Non-pigmented ciliary epithelial cell (primary cell): ENCODE measurements around the gene AHCTF1.

Experiments used
- DNase-seq: peaks from one replicate; pipeline ENCODE4 v3.0.0-alpha.2; 2010; ENCODE audit warnings: low read depth

The AHCTF1 gene, protein sequence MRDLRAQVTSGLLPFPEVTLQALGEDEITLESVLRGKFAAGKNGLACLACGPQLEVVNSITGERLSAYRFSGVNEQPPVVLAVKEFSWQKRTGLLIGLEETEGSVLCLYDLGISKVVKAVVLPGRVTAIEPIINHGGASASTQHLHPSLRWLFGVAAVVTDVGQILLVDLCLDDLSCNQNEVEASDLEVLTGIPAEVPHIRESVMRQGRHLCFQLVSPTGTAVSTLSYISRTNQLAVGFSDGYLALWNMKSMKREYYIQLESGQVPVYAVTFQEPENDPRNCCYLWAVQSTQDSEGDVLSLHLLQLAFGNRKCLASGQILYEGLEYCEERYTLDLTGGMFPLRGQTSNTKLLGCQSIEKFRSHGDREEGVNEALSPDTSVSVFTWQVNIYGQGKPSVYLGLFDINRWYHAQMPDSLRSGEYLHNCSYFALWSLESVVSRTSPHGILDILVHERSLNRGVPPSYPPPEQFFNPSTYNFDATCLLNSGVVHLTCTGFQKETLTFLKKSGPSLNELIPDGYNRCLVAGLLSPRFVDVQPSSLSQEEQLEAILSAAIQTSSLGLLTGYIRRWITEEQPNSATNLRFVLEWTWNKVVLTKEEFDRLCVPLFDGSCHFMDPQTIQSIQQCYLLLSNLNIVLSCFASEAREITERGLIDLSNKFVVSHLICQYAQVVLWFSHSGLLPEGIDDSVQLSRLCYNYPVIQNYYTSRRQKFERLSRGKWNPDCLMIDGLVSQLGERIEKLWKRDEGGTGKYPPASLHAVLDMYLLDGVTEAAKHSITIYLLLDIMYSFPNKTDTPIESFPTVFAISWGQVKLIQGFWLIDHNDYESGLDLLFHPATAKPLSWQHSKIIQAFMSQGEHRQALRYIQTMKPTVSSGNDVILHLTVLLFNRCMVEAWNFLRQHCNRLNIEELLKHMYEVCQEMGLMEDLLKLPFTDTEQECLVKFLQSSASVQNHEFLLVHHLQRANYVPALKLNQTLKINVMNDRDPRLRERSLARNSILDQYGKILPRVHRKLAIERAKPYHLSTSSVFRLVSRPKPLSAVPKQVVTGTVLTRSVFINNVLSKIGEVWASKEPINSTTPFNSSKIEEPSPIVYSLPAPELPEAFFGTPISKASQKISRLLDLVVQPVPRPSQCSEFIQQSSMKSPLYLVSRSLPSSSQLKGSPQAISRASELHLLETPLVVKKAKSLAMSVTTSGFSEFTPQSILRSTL (N-terminal part only)

DNA sequence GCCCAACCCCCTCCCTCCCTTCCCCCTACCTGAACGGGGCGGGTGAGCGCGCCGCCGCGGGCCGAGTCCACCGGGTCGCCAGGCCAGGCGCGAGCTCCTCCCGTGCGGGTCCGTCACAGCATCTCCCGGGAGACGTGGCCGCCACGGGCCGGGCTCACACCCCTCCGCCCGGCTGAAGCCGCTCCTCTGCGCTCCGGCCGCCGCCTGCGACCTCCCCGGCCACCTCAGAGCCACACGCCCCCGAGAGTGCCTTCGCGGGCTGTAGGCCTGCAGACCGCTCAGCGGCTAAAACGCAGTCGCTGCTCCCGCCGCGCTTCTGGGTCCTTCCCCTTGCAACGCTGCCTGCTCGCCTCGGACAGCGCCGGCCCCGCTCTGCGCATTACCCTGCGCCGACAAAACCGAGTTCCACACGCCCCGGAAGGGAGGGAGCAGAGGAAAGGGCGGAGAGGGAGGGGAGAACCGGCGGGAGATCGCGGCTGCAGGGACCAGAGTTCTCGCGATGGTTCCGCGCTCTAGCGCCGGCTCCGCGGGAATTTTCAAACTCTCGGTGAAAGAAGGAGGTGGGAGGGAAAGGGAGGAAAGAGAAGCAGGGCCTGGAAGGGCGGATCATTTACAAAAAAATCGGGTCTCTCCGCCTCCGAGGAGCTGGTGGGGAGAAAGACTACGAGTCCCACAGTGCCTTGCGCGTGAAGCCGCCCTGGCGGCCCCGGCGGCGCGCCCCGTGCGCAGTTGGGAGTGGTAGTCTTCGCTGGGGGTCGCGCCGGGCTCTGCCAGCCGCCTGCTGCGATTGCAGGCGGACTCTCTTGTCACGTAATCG, at the start of gene AHCTF1:
TSS of gene AHCTF1 (minus strand) at position 400 of the 817 bp plus-strand sequence. CDS start 13,578 bp downstream, outside the sequence.
- peak; percentile 89 for DNase-seq

DNA sequence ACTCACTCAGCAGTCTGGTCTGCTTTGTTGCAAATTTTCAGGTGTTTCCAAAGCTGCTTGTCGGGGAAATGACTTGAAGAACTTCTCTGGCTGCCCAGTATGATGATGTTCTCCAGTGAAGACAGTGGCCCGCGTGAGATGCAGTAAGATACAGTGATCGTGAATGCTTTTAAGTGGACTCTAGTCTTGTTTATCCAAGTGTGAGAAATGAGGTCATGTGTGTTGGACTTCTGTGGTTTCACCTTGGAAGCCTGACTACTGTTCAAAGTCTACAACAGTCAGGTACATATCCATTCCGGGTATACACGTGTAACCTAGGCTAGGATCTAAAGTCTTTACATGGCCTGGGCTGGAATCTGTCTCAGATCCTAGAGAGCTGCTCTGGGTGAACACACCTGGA, 47.0 kb upstream of the AHCTF1 start:
- no peak for DNase-seq

DNA sequence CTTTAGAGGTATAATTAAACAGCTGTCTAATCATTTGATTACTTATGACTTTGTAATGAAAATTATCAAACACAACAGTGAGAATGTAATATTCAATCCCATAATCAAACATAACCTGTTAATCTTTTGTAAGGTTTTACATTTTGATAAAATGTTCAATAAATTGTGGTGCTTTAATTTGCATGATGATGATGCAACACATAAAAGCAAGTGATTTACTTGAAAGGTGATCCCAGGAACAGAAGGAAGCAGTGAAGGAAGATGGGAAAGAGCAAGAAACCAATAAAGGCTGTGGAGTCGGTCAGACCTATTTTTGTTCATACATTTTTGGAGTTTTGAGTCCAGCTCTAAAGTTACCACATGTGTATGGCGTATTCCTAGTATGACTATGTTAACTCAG, 46.5 kb upstream of the AHCTF1 start:
- DNase-seq: no peak

DNA sequence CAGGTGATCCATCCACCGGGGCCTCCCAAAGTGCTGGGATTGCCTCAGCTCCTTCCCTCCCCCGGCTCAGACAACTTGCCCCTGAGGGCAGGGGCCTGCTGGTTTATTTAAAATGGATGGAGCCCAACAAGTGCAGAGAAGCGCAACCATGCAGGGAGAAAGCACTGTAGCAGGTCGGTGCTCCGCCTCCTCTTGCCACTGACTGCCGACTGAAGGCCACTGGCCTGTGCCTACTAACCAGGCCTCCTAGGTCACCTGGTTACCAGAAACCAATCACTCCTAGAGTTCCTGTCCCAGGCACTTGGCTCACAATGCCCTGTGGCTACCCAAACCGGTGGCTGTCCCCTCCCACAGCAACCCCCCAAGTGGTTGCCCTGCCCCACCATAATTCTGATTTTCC, 40.2 kb upstream of the AHCTF1 start:
- DNase-seq: no peak

DNA sequence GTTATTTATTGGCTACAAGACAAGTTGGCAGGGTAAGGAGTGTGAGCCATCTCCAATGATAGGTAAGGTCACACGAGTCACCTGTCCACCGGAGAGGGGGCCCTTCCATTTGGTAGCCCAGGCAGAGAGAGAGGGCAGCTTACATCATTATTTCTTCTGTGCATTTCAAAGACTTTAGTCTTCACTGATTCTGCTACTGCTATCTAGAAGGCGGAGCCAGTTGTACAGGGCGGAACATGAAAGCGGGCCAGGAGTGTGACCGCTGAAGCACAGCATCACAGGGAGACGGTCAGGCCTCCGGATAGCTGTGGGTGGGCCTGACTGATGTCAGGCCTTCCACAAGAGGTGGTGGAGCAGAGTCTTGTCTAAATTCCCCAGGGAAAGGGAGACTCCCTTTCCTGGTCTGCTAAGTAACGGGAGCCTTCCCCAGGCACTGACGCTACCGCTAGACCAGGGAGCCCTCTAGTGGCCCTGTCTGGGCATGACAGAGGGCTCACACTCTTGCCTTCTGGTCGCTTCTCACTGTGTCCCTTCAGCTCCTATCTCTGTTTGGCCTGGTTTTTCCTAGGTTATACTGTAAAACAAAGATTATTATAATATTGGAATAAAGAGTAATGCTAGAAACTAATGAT, 39.5 kb upstream of the AHCTF1 start:
- DNase-seq: no peak

DNA sequence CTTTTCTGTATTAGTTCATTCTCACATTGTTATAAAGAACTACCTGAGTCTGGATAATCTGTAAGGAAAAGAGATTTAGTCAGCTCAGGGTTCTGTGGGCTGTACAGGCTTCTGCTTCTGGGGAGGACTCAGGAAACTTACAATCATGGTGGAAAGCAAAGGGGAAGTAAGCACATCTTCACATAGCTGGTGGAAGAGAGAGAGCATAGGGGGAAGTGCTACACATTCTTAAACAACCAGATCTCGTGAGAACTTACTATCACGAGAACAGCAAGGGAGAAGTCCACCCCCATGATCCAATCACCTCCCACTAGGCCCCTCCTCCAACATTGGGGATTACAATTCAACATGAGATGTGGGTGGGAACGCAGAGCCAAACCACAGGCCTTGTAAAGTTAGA, 37.9 kb upstream of the AHCTF1 start:
- DNase-seq: no peak

DNA sequence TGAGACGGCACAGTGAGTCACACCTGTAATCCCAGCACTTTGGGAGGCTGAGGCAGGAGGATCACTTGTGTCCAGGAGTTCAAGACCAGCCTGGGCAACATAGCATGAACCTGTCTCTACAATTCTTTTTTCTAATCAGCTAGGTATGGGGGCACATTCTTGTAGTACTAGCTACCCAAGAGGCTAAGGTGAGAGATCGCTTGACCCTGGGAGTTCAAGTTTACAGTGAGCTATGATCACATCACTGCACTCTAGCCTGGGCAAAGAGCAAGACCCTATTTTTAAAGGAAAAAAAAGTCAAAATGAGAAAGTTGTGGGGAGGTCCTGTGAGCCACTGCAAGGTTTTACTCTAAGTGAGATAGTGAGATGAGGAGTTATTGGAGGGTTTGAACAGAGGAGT, 34.8 kb upstream of the AHCTF1 start:
- no peak for DNase-seq

DNA sequence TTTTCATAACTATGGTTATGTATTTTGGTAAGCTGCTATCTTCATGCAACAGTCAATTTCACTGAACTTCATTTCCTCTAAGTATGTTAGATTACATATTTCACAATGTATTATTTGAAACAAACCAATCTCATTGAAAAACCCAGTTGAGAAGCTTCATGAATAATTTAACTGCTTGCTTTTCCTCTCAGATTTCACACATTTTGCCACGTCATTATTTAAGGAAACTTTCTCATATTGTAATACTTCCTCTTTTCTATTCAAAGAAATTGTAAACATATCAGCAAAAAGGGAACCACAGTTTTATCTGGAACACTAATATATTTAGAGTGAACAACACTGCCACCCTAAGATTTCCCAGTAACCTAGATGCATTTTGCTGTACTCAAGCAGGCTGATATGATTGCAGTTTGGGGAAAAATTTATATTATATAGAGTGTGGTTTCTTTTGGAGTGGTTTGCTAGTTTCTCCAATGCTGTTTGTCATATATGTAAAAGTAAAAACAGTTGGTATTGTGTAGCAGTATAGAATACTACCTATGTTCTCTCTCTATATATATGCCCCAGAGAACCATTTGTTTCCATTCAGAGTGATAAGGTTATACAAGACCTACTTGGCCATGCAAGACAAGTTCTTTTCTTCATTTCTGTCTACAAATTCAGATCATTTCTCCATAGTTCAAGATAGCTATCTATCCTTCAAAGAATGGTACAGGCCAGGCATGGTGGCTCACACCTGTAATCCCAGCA, 28.4 kb upstream of the AHCTF1 start:
- DNase-seq: no peak

DNA sequence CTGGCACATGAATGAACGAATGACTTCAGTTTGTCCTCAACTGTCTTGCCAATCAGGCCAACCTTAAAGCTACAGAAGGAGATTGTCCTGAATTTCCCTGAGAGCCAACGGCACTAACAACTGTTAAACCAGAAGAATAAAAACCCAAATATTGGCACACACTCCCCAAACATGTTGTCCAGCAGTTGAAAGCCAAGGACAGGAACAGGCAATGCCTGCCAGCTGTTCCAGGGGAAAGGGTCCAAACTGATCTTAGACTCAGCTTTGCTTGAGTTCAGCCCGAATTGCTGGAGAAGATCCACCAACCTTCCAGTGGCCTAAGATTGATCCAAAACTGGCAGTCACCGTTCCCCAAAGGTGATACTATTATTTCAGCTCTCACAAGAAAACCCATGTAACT, 22.4 kb upstream of the AHCTF1 start:
- no peak for DNase-seq

DNA sequence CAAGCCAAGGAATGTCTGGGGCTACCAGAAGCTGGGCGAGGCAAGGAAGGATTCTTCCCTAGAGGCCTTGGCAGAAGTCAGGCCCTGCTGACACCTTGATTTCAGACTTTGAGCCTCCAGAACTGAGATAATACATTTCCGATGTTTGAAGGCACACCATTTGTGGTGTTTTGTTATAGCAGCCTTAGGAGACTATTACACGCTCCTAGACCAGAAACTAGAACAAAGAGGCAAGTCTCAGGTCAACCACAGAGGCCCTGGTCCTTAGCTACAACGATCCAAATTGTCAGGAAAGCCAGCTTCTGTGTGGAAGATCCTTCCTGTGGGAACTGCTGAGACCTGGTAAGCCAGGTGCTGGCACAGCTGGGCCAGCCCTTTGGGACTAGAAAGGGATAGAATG, 19.7 kb upstream of the AHCTF1 start:
- DNase-seq: no peak

DNA sequence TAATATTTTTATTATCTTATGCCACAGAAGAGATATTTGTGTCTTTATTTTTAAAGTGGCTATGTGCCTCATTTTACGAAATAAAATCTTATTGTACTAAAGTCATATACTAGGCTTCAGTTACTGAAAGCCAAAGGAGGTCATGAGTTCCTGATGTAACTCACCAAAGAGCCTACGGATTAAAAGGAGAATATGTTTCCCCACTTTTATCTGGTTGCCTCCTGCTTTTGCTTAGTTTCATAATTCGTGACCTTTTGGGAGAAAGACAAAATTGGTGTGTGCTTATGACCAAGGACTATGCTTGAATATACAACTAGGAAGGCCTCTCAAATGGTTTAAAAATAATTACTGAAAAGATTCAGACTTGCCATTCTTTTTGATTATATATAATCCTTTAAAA, 18.2 kb upstream of the AHCTF1 start:
- DNase-seq: no peak

DNA sequence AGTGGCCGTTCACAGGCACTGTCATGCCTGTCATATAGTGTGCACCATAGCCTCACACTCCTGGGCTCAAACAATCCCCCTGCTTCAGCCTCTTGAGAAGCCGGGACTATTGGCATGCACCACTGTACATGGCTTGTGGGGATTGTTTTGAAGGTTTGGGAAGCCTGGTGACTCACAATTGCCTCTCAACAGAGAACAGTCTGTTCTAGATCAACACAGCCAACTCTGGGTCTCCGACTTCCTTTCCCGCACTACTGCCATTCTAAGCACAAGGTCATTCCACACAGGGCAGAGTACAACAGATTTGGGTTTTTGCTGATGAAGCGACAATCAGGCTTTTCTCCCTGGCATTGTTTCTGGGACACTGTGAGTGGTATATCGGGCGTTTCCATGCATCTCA, 15.5 kb upstream of the AHCTF1 start:
- DNase-seq: peak; percentile 65

DNA sequence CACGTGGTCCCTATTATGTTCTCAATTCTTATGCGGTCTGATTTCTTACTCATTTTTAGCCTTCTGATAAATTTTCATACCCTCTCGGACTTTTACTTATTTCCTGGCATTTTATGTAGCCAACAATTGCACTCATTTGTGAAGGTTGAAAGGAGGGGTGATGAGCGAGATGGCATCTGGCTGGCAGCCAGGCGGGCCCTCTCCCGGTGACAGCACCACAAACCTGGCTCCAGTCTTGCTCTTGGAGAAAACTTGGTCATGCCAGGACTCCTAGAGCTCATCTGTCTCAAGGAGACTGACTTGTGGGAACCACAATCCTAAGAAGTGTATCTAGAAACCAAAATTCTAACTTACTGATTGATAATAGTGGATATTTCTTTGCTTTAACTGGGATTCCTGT, 14.6 kb upstream of the AHCTF1 start:
- no peak for DNase-seq

DNA sequence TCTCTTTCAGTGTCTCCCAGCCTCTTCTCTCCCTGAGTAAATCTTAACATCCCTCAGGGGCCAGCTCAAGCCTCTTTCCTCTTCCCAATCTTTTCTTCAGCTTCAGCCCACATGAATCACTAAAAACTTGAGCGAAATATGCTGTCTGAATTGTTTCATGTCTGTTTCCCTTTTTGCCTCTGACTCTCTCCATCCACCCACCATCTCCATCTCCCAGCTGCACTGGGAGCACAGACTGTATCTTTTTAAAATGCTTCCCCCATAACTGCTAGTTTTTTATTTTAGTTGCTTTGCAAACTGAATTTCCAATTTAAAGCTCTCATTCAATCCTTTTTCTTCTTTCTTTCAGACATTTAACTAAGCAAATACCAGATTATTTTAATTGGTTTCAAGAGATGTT, 3.0 kb upstream of the AHCTF1 start:
- no peak for DNase-seq

DNA sequence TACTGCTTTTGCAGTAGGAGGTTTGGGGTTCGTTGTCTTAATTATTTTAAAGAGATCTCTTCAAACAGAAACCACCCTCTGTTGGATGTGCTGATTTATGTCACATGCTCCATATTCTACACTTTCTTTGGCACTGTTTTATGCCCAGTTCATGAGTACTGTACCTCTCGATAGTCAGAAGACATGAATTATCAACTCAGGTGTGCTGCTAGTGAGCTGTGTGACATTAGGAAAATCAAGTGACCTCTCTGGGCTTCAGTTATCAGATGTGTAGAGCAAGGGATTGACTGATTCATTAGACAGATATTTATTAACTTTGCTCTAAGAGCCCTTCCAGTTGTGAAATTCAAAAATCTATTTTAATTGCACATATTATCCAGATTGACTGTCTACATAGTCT, 2.1 kb upstream of the AHCTF1 start:
- no peak for DNase-seq

DNA sequence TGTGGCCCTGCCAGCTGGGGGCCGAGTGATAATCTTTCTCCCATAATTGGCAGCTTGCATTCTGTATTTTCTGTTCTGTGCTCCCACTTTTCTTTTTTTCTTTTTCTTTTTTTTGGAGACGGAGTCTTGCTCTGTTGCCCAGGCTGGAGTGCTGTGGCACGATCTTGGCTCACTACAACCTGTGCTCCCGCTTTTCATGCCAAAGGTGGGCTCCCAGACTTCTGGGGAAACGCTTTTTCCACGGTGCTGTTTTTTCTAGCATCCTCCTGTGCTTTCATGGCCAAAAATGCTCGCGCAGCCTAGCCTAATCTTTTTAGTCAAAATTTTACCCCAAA, 585 bp upstream of the AHCTF1 start:
- no peak for DNase-seq

DNA sequence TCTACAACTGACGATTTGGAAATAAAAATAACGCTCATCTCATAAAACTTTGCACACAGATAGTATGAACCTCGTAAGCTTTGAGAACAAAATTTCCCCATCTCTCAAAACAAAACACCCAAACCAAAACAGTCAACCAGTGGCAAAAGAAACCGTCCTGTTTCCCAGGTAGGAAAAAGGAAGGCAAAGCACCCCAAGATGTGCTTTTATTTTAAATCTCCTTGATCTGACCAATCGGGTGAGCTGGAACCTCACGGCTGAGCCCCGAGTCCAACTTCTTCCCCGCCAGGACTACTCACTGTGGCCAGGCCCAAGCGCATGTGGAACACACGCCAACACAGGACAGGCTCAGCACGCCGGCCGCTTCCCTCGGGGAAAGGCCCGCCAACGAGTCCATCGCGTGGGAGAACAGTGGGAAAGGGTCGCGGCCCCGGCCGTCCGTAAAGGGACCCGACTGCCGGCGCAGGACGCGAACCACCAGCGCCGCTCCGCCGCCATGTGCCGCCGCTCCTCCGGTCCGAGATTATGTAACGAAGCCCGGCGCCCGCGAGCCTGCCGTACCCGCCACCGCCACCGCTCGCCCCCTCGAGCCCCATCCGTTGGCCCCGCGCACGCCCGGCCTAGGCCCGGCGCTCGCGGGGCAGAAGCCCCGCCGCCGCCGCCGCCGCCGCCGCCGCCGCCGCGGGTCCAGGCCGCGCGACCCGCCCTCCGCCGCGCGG, 759 bp downstream of the AHCTF1 start:
- peak; percentile 18 for DNase-seq

DNA sequence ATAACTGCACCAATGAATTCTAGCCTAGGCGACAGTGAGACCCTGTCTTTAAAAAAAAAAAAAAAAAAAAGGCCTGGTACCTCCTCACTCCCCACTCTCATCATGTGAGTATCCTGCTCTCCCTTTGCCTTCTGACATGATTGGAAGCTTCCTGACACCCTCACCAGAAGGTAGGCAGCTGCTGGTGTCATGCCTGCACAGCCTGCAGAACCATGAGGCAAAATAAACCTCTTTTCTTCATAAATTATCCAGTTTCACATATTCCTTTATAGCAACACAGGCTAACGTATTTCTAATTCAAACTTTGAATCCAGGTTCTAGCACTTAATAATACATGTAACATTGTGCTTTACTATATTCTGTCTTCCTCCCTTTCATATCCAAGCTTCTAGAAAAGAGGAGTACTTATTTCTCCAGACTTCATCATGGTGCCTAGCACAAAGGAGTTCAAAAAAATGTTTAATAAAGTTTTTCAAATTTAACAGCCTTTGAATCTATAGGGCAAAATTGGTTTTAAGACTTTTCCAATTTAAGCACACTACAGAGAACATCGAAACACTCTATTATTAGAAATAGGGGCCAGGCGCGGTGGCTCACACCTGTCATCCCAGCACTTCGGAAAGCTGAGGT, 5.6 kb downstream of the AHCTF1 start:
- DNase-seq: no peak

DNA sequence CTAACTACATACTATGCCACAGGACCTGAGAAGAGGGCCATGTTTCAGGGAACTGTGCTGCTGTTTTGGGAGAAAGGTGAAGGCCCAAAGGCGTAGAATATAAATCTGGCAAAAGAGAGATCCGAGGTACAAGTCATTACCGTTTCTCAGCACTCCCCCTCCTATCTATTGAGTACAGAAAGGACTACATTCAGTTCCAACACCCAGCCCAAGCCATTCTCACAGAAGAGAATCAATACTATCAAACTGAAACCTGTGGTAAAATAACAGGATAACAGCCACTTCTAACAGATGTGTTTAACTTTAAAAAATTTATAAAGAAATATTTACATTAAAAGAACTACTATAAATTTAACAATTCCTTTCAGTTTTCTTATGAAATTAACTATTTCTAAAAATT, 7.8 kb downstream of the AHCTF1 start:
- DNase-seq: no peak

DNA sequence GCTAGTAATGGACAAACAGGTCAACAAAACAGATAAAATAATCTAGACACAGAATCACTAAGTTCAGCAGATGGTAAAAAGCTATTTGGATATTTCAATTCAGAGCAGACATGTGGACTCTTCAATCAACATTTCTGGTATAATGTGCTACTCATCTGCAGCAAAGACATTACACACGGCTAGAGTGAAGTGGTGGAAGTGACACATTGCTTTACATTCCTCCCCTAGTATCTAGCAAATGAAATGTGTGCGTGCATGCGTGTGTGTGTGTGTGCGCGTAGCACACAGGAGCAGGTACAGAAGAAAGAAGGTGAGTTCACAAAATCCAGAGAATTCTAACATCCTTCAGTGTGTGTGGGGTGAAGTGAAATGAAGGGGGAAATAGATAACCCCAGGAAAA, 8.3 kb downstream of the AHCTF1 start:
- DNase-seq: no peak
